ENCODE measurements around the gene GMDS.

The GMDS gene

DNA sequence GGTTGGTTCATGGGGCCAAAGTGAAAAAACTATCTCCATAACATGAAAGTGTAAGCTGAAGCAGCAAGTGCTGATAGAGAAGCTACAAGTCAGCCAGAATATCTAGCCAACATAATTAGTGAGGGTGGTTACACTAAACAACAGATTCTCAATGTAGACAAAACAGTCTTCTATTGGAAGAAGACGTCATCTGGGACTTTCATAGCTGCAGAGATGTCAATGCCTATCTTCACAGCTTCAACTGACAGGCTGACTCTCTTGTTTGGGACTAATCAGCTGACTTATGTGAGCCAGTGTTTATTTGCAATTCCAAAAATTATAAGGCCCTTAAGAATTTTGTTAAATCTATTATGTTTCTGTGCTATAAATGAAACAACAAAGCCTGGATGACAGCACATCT lies 63.2 kb downstream of the GMDS start:
- CTCF ChIA-PET: interaction anchor here (0.5 kb wide), 1 partner anchor 44 kb away, joined by 3 read pairs; no protein-coding TSS in a partner anchor

DNA sequence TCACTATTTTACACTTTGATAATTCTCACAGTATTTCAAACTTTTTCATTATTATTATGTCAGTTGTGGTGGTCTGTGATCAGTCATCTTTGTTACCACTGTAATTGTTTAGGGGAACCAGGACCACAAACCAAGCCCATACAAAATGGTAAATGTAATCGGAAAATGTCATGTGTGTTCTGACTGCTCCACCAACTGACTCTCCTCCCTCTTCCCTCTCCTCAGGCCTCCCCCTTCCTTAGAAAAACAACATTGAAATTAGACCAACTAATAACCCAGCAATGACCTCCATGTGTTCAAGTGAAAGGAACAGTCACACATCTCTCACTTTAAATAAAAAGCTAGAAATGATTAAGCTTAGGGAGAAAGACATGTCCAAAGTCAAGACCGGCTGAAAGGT lies 63.8 kb downstream of the GMDS start:
- TF ChIP-seq, protein P1, sequence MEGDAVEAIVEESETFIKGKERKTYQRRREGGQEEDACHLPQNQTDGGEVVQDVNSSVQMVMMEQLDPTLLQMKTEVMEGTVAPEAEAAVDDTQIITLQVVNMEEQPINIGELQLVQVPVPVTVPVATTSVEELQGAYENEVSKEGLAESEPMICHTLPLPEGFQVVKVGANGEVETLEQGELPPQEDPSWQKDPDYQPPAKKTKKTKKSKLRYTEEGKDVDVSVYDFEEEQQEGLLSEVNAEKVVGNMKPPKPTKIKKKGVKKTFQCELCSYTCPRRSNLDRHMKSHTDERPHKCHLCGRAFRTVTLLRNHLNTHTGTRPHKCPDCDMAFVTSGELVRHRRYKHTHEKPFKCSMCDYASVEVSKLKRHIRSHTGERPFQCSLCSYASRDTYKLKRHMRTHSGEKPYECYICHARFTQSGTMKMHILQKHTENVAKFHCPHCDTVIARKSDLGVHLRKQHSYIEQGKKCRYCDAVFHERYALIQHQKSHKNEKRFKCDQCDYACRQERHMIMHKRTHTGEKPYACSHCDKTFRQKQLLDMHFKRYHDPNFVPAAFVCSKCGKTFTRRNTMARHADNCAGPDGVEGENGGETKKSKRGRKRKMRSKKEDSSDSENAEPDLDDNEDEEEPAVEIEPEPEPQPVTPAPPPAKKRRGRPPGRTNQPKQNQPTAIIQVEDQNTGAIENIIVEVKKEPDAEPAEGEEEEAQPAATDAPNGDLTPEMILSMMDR (conservative IDR thresholded peaks at IDR 0.05; ENCODE audit: low read depth): no peak
- H3K27ac ChIP-seq: no peak overlapping the region
- ChIA-PET CTCF (no interaction called here), POLR2A (ENCODE audit: low non-redundant PET) (no interaction called here)
- no peak for DNase-seq (ENCODE audit: low spot score)

More for the DNA sequence above, 63.2 kb downstream of the GMDS start:
- POLR2A ChIA-PET (ENCODE audit: low non-redundant PET): no interaction called here
- no peak overlapping the region for H3K27ac ChIP-seq
- DNase-seq (ENCODE audit: low spot score): no peak
- TF ChIP-seq, protein P1 (conservative IDR thresholded peaks at IDR 0.05; ENCODE audit: low read depth): no peak

DNA sequence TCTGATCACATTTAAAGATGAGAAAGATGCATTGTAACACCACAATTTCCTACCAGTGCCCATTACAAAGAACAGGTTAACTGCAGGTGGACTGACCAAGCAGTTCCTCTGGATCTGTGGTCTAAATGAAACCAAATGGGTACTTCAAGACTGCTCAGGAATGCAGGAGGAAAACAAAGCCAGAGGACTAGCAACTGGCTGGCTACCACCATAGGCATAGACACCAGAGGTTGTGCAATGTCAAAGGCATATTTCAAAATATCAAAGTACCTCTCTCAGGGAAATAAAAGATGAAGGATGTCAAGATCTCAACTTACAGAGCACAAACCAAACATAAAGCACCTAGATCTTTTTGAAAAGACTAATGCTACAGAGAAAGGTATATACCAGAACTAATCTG lies 65.5 kb downstream of the GMDS start:
- DNase-seq (ENCODE audit: low spot score): no peak
- TF ChIP-seq, protein P1 (conservative IDR thresholded peaks at IDR 0.05; ENCODE audit: low read depth): no peak
- CTCF ChIA-PET: no interaction called here
- POLR2A ChIA-PET (ENCODE audit: low non-redundant PET): no interaction called here
- no peak overlapping the region for H3K27ac ChIP-seq

GRCh38 chr6:2179241-2179640 lies 66.2 kb downstream of the GMDS start:
- ChIA-PET CTCF (no interaction called here), POLR2A (ENCODE audit: low non-redundant PET) (no interaction called here)
- no peak overlapping the region for H3K27ac ChIP-seq
- DNase-seq (ENCODE audit: low spot score): no peak
- TF ChIP-seq, protein P1 (conservative IDR thresholded peaks at IDR 0.05; ENCODE audit: low read depth): no peak

DNA sequence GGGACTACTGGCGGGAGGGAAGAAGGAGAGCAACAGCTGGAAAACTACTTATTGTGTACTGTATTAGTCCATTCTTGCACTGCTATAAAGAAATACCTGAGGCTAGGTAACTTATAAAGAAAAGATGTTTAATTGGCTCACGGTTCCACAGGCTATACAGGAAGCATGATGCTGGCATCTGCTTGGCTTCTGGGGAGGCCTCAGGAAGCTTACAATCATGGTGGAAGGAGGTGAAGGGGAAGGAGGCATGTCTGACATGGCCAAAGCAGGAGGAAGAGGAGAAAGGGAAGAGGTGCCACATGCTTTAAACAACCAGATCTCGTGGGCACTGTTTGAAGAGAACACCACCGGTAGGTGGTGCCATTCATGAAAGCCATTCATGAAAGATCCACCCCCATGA lies 67.3 kb downstream of the GMDS start:
- H3K27ac ChIP-seq: no peak overlapping the region
- TF ChIP-seq, protein P1 (conservative IDR thresholded peaks at IDR 0.05; ENCODE audit: low read depth): no peak
- no peak for DNase-seq (ENCODE audit: low spot score)
- CTCF ChIA-PET: no interaction called here
- POLR2A ChIA-PET (ENCODE audit: low non-redundant PET): no interaction called here

DNA sequence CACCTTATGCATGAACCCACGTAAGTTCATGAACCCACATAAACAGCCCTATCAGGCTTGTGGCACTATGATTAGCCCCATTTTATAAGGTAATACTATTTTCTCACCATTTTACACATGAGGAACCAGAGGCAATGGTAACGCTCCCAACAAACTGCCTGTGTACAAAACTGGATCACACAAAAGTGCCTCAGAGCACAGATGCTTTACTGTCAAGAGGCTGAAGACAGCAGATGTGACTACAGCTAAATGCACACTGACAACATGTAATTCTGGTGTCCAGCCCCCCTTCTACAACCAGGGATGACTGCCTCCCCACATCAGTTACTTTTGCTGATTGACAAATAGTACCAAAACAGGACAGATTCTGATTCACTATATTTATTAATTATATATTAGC lies 69.6 kb downstream of the GMDS start:
- ChIA-PET POLR2A (ENCODE audit: low non-redundant PET) (no interaction called here), CTCF (interaction anchor here (0.7 kb wide), 1 partner anchor 539 kb away, joined by 5 read pairs; no protein-coding TSS in a partner anchor)
- TF ChIP-seq, protein P1 (conservative IDR thresholded peaks at IDR 0.05; ENCODE audit: low read depth): no peak
- no peak for DNase-seq (ENCODE audit: low spot score)
- H3K27ac ChIP-seq: no peak overlapping the region

All from RWPE1 (cell line).